ENCODE data around the gene HPD.

DNA sequence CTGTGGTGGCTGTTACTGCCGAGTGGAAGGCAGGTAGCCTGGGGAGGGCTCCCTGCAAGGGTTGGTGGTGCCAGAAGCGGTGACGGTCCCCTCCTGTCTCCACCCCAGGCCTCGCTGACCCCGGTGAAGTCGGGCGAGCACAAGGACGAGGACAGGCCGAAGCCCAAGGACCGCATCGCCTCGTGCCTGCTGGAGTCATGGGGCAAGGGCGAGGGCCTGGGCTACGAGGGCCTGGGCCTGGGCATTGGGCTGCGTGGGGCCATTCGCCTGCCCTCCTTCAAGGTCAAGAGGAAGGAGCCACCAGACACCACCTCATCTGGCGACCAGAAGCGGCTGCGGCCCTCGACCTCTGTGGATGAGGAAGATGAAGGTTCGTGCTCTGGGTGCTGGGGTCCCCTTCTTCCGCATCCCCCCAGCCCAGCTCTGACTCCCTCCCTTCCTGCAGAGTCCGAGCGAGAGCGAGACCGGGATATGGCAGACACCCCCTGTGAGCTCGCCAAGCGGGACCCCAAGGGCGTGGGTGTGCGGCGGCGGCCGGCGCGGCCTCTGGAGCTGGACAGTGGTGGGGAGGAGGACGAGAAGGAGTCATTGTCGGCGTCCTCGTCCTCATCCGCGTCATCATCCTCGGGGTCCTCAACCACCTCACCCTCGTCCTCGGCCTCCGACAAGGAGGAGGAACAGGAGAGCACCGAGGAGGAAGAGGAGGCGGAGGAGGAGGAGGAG, 41.6 kb downstream of the HPD start:
- TF ChIP-seq POLR2AphosphoS5 (IDR thresholded peaks at IDR 0.05; ENCODE audit: insufficient read depth, low read depth, low read length) = no peak
- TF ChIP-seq, protein P1, sequence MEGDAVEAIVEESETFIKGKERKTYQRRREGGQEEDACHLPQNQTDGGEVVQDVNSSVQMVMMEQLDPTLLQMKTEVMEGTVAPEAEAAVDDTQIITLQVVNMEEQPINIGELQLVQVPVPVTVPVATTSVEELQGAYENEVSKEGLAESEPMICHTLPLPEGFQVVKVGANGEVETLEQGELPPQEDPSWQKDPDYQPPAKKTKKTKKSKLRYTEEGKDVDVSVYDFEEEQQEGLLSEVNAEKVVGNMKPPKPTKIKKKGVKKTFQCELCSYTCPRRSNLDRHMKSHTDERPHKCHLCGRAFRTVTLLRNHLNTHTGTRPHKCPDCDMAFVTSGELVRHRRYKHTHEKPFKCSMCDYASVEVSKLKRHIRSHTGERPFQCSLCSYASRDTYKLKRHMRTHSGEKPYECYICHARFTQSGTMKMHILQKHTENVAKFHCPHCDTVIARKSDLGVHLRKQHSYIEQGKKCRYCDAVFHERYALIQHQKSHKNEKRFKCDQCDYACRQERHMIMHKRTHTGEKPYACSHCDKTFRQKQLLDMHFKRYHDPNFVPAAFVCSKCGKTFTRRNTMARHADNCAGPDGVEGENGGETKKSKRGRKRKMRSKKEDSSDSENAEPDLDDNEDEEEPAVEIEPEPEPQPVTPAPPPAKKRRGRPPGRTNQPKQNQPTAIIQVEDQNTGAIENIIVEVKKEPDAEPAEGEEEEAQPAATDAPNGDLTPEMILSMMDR (IDR thresholded peaks at IDR 0.05; ENCODE audit: extremely low read depth in 1 of 2, insufficient read depth in 1 of 2, low read depth in 1 of 2, low read length in 2 of 2) = no peak
